Measurements from ENCODE around the gene RALGAPA2.

DNA sequence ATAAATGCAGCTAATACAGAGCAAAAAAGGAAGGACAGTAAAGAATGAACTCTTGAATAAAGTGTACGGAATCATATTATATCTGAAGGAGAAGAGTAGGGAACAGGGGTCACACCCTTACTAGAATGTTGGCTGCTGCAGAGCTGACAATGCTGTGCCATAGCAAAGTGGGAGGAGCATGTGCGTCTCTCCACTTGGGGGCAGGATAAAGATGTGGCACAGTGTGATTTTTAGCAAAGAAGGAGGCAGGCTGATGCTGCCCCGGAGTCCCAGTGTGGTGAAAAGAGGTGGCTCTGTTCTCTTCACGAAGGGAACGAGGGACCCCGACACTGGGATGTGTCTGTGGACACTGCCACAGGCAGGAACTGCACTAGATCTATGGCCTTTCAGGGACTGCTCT lies 277.0 kb downstream of the RALGAPA2 start:
- TF ChIP-seq, protein P1, sequence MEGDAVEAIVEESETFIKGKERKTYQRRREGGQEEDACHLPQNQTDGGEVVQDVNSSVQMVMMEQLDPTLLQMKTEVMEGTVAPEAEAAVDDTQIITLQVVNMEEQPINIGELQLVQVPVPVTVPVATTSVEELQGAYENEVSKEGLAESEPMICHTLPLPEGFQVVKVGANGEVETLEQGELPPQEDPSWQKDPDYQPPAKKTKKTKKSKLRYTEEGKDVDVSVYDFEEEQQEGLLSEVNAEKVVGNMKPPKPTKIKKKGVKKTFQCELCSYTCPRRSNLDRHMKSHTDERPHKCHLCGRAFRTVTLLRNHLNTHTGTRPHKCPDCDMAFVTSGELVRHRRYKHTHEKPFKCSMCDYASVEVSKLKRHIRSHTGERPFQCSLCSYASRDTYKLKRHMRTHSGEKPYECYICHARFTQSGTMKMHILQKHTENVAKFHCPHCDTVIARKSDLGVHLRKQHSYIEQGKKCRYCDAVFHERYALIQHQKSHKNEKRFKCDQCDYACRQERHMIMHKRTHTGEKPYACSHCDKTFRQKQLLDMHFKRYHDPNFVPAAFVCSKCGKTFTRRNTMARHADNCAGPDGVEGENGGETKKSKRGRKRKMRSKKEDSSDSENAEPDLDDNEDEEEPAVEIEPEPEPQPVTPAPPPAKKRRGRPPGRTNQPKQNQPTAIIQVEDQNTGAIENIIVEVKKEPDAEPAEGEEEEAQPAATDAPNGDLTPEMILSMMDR (IDR thresholded peaks at IDR 0.05) = no peak
- TF ChIP-seq, protein P2, sequence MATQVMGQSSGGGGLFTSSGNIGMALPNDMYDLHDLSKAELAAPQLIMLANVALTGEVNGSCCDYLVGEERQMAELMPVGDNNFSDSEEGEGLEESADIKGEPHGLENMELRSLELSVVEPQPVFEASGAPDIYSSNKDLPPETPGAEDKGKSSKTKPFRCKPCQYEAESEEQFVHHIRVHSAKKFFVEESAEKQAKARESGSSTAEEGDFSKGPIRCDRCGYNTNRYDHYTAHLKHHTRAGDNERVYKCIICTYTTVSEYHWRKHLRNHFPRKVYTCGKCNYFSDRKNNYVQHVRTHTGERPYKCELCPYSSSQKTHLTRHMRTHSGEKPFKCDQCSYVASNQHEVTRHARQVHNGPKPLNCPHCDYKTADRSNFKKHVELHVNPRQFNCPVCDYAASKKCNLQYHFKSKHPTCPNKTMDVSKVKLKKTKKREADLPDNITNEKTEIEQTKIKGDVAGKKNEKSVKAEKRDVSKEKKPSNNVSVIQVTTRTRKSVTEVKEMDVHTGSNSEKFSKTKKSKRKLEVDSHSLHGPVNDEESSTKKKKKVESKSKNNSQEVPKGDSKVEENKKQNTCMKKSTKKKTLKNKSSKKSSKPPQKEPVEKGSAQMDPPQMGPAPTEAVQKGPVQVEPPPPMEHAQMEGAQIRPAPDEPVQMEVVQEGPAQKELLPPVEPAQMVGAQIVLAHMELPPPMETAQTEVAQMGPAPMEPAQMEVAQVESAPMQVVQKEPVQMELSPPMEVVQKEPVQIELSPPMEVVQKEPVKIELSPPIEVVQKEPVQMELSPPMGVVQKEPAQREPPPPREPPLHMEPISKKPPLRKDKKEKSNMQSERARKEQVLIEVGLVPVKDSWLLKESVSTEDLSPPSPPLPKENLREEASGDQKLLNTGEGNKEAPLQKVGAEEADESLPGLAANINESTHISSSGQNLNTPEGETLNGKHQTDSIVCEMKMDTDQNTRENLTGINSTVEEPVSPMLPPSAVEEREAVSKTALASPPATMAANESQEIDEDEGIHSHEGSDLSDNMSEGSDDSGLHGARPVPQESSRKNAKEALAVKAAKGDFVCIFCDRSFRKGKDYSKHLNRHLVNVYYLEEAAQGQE (IDR thresholded peaks at IDR 0.05; ENCODE audit: insufficient read depth in 1 of 2, low read depth in 2 of 2, low read length in 1 of 2) = no peak
- TF ChIP-seq TCF7L2 (IDR thresholded peaks at IDR 0.05; ENCODE audit: low read depth, low read length) (no peak), SIN3A (IDR thresholded peaks at IDR 0.05; ENCODE audit: borderline replicate concordance, insufficient read depth, low read depth, low read length) (no peak)

Measured in Panc1 (cell line).